Ovary (tissue), 3 donors: Measurements from ENCODE around the gene AMACR.

Source experiments
- EP300 ChIP-seq: sonication (generic); formaldehyde crosslinking; IDR thresholded peaks from one replicate; pipeline ENCODE4 v1.6.1; 2017; ENCODE audit warnings: antibody characterized with exemption
- TF ChIP-seq, protein P1 (sequence below), 3 donors: fragments of 450-650 bp in 2 of 3; fragments of 200-600 bp in 1 of 3; IDR thresholded peaks; one replicate each; pipeline versions ENCODE4 v1.5.1 to v1.8.0; 2016 to 2022; ENCODE audit warnings: antibody characterized with exemption in 3 of 3, mild to moderate bottlenecking in 1 of 3
- donor health status: DM: no; HTN: no; CAD: no.

DNA sequence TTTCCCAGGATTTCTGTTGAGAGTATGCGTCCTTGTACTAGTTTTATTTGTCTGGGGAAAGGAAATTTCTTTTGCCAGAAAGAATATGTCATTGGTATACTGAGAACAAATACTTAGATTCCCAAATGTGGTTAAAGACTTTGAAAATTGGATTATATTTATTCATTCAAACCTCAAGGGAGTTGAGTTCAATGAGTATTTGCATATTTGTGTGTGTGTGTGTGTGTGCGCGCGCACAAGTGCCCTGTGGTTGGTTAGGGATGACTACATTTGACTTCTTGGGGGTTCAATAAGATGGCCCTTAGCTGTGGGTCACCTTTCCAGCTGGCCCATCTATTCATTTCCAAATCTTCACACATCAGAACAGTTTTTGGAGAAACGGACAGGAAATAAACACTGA lies 66.8 kb downstream of the AMACR start:
- no peak for TF ChIP-seq EP300
- TF ChIP-seq, protein P1, sequence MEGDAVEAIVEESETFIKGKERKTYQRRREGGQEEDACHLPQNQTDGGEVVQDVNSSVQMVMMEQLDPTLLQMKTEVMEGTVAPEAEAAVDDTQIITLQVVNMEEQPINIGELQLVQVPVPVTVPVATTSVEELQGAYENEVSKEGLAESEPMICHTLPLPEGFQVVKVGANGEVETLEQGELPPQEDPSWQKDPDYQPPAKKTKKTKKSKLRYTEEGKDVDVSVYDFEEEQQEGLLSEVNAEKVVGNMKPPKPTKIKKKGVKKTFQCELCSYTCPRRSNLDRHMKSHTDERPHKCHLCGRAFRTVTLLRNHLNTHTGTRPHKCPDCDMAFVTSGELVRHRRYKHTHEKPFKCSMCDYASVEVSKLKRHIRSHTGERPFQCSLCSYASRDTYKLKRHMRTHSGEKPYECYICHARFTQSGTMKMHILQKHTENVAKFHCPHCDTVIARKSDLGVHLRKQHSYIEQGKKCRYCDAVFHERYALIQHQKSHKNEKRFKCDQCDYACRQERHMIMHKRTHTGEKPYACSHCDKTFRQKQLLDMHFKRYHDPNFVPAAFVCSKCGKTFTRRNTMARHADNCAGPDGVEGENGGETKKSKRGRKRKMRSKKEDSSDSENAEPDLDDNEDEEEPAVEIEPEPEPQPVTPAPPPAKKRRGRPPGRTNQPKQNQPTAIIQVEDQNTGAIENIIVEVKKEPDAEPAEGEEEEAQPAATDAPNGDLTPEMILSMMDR (IDR thresholded peaks at IDR 0.05), result no peak
